GM18526 (cell line): ENCODE data around the gene HNRNPL.

ENCODE experiments used
- POLR2A ChIP-seq: IDR thresholded peaks from 3 replicates; pipeline ENCODE4 v1.6.1; 2011; ENCODE audit not compliant: insufficient read length; ENCODE audit errors: extremely low read depth

The HNRNPL gene

DNA sequence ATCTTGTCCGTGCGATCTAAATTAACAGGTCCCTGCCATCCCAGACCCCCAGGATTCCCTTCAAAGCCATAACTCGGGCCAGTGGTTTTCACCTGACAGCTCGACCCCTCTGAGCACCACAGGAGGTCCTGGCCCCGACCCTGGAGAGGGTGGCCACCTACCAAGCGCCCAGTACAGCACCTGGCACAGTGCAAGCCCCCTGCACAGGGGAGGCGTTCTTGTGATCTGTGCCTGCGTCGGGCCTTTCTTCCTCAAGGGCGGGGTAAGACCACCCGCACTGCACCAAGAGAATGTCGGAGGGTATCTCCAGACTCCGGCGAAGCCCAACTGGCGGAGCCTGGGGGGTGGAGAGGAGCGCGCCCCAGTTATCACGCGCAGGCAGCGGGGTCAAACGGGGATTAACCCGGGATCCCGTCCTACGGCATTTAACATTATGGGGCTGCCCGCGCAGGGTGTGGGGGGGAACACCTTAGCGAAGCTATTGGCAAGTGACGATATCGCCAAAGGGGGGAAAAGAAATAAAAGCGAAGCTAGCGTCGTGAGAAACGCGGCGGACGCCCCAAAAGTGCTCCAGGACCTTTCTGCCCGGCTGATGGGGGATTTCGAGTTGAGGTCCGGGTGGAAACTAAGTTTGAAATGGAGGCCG lies 1.3 kb upstream of the HNRNPL start:
- no peak for TF ChIP-seq POLR2A

DNA sequence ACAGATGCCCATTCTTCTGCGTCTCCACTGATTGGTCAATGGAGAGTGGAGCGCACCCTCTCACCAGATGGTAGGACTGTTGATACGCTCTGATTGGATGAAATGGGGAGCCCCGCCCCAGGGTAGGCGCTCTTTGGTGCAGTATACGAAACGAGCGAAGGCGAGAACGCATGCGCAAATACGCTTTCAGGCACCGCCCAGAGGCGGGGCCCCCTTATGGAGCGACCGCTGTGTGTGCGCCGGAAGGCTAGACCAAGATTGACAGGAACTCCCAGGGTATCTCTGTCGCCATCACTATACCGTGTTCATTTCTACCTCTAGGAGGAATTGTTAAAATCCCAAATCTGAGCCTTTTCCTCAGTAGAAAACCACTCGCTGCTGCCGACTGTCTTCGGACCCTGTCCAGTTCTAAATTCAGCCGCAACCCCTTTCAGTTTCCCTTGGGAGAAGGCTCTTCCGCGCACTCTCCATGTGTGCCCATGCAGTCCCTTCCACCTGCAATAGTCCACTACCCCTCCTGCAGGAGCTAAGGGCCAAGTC lies 720 bp upstream of the HNRNPL start:
- peak; percentile 73 for TF ChIP-seq POLR2A

DNA sequence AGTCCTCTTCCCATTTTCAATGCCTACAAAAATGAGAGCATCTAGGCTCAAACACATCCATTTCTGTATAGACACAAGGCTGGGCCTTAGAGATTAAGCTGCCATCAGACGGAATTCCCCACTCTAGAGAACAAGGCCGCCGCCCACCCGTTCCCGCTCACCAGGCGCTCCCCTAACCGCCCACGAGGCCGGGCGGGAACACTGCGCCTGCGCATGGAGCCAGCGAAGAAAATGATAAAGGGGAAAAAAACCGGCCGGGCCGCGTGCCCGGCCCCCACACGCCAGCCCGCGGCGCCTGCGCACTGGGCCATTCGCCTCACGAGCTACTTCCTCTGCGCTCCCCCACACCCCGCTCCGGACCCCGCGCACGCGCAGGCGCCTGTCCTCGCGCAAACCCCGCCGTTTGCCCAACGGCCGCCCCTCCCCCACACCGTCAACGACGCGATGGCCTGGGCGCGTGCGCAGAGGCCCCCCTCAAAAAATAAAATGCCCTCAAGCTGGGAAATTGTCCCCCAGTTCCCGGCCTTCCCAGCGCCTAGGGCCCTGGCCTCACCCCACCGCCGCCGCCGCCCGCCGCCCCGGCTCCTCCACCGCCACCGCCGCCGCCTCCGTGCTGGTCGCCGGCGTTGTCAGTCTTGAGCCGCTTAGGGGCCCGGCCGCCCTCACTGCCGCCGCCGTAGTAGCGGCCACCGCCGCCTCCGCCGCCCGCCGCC lies 483 bp downstream of the HNRNPL start:
- TF ChIP-seq POLR2A = no peak

DNA sequence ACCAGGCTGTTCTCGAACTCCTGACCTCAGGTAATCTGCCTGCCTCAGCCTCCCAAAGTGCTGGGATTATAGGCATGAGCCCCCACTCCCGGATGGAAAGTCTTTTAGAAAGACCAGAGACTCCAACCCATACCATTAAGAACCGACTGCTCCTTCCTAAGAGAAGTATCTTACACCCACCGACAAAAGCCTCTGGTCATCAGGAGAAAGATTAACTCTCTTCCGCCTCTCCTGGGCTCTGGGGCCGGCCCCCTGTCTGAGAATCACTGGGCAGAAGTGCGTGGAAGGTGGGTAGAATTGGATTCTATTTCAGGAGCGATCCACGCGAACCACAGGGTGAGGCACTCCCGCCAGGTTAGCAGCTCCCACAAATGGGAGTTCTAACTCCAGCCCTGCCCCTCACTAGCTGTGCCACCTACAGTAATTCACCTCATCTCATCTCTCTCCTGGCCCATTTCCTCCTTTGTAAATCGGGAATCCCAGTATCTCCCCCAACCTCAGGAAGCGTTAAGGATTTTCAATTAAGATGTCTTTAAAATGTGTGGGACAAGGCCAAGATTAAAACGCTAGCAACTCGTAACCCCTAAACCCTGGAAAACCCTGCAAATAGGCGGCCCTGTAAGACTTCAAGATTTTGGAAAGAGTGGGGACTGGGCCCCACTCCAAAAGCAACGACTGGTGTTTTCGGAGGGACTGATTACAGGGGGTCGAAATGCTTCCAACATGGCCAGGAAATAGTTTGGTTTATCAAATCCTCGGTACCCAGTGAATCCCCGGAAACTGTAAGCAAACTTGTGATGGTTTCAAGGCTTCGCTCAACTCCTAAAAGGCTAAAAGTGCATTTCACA lies 1.3 kb downstream of the HNRNPL start:
- TF ChIP-seq POLR2A = no peak

DNA sequence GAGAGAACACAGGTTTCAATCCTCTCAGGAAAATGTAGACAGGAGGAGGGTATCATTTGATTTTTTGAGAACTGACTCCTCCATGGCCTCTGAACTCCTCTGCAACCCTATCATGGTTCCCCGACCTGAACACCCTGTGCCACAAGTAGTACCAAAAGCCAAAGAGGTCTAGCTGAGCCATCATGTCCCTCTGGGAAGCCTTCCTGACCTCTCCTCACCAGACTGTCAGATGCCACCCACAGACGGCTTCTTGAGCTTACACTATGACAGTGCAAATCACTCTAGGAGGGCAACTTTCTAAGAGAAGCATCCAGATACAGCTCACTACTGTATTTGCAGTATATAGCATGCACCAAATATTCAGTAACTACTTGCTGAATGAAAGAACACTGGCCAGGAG lies 3.7 kb downstream of the HNRNPL start:
- no peak for TF ChIP-seq POLR2A

DNA sequence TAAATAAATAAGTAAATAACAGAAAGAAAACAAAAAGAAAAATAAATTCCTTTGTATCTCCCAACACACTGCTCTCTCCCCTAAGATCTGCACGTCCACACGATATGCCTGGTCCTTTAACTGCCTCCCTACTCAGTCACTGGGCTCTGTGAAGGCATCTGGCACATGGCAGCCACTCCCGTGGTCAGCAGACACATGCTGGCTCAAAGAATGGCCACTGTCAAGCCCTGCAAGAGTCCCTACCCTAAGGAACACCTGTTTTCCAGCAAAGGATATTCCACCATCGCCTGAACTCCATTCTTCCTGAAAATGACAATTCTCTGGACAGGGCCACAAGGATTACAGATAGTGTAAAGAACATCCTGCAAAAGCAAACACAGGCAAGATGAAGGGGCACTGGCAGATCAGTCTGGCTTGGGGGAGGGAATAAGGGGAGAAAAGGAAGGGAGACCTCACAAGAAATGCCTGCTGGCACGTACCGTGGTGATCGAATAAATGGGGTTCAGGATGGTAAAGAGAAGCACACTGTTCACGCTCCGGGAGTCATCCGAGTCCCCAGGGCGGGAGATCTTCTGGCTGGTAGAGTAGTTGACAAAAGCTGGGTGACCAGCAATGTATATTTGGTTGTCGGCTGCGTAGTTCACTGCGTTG lies 4.3 kb downstream of the HNRNPL start:
- TF ChIP-seq POLR2A = no peak

GRCh38 chr19:38844093-38844686 lies 5.6 kb downstream of the HNRNPL start:
- TF ChIP-seq POLR2A = no peak

- TF ChIP-seq POLR2A = no peak
Observed at GRCh38 chr19:38843175-38843758, 6.5 kb downstream of the HNRNPL start.

DNA sequence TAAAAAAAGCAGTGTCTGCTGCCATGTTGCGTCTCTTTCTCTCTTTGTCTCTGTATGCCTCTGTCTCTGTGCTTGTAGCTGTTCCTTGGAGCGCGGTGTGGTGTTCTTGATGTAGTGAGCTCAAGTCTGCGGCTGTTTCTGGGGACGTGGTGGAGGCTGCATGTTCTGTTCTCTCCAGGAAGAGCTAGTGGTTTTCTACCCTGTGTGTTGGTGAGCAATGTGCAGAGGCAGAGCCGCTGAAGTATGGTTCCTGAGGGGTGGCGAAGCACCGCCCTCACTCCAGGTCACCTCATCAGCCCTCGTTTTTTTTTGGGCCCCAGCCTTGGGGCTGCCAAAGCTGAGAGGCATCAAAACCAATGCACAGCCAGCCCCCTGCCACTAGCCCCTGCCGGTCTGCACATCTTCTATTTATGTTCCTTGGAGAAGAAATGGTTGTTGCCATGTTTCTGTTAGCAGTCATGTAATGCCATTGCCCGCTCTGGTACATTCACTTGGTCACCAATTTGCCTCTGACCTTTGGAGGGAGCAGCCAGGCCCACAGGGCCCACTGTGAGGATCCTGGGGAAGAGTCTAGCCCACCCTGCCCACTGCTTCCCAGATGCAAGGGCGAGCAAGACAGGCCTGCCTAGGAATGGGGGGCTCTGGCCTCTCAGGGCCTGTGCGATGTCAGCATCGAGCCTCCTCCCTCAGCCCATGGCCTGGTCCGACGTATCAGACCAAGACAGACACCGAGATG lies 7.2 kb downstream of the HNRNPL start:
- TF ChIP-seq POLR2A = no peak

DNA sequence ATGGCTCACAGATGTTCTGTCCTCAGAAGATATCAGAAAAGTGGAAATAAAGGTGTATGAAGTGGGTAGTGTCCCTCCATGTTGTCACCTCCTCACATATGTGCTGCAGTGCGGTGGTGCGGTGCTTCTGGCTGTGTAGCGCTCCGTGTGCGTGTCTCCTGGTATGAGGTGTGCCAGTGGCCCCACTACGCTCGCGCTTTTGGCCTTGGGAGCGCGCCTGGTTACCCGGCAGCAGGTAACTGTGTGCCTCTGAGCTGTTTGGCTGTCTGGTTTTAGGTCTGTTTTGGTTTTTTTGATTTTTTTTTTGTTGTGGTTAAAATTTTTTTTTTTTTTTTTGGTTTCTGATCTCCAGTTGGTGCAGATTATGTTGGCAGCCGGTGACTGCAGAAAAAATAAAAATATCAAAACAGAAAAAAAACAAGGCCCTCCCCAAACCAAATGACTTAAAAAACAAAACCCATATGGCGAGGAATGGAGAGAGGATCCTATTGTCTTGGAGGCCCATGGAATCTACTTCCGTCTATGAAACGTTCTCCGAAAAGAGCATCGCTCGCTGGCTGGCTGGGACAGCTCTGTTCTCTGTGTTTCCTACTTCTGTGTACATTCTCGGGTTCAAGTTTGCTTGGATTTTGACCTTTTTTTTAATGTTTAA lies 7.9 kb downstream of the HNRNPL start:
- no peak for TF ChIP-seq POLR2A

DNA sequence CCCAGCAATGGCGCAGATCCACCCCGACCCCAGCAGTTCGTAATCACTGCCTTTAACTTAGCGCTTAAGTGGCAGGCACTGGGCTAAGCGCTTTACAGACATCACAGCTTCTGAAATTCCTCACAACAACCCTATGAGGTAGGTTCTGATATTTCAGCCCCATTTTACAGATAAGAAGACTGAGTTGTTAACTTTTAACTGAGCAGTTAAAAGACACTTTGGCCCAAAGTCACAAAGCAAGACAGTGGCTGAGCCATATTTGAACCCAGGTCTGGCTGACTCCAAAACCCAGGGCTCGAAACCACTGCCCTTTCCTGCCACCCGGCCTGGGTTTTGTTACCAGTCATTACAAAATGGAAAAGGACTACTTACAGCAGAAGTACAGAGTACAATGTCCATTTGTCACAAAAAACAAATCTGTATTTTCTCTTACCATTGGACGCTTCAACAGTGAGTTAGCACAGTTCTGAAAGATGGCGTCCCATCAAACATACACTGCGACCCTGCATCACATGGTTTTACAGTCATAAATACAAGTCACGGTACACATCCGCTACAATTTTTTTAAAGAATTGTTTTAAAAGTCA lies 8.5 kb downstream of the HNRNPL start:
- TF ChIP-seq POLR2A = no peak

DNA sequence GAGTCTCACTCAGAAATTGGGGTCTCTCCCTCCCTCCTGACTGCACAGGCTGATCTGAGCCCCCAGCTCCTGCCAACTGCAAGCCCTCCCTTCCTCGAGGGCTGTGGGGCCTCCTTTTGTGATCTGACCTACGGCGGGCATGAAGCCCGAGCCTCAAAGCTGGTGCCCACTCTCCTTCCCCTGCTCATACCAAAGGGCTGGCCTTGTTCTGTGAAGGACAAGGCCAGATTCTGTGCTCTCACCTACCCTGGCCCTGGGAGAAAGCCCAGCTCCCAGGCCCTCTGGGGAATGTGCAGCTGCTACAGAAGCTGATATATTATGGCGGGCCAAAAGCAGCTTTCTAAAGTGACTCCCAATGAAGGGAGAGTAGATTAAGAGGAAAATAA lies 9.2 kb downstream of the HNRNPL start:
- TF ChIP-seq POLR2A = no peak
